Stimulated activated CD4-positive, alpha-beta T cell treated with anti-CD3 and anti-CD28 coated beads, Interleukin-1b, Interleukin-23, amount 100 ng/mL, for 4 hours (primary cell): ENCODE results near the gene SLC6A8.

ENCODE experiments used
- DNase-seq, 2 donors: peaks; one replicate each; pipeline ENCODE4 v3.0.0-alpha.2; 2020; ENCODE audit warnings: low read depth in 2 of 2

The SLC6A8 gene

DNA sequence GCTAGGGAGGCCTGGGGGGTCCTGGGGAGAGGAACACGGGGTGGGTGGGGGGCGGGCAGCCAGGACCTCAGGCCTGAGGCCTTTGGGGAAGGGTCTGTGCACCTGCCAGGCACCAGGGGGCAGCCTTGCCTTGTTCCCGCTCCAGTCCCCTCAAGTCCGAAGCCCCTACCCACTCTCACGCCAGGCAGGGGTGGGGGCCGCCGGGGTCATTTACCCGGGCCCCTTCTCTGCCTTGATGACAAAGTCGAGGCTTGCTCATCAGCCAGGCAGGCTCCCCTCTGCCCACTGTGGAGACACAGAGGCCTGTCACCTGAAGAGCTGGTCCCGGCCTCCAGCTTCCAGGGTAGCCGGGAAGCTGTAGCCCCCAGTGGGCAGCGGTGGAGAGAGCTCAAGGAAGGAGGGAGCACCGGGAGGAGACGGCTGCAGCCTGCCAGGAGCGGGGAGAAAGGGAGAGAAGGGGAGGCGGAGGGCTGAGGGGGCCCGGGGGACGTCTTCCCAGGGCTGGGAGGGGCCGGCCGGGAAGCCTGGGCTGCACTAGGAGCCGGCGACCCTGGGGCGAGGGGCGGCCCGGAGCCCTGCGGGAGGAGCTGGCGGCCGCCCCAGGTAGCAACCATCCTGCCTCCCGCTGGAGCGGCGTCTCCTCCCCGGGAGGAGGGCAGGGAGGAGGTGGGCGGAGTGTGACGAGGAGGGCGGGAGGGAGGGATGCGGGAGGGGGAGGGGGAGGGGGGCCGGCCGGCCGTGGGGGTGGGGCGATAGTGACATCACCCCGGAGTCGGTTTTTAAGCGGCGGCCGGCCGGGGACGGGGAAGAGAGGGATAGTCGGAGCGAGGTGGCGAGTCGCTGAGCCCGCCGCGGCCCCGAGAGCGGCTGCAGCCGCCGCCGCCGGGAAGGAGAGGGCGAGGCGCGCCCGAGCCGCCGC is at the start of gene SLC6A8:
Gene SLC6A8 (plus strand): TSS at position 806 of the 919 bp plus-strand sequence. CDS start 649 bp downstream, outside the sequence.
- DNase-seq, result peak; percentile 26 to 34

DNA sequence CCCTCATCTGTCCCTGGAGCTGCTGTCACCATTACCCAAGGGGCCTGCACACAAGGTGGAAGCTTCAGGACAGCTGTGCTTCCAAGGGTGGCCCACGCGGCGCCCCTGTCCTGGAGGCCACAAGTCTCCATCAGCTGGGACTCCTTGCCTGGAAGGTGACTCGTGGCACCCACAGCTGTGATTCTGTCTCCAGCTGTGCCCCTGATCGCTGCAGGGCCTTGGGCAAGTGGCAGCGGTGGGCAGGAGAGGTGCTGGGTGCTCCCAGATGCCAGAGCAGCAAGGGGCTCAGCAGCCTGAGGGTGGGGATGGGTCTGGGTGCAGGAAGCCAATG is 49.7 kb upstream of the SLC6A8 start:
- no peak for DNase-seq

DNA sequence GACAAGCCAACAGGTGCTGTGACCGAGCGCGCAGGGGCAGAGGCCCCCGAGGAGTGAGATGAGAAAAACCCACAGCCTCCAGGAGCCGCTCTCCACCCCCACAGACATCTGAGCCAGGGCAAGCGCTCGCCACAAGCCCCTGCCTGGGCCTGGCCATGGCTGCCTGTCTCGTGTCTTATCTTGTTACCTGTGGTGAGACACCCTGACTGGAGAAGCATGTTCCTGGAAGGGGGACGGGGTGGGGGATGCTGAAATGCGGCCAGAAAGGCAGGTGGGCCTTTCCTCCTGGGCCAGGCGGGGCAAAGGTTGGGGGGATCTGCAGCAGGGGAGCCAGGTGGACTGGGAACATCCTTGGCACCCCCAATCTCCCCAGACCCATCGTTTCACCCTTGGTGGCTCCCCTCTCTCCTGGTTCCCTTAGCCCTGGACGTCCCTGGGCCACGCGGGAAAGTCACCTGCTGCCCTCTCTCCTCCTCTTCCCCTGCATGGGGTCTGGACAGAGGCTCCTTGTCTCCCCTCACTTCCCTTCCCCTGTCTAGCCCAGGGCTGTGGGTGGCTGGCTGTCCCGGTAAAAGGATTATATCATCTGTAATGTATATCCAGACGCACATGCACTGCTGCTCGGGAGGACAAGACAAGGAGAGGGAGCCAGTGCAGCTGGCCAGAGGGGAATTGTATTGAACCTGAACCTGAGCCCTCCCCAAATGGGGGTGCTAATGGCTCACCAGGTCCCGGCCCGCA is 49.1 kb upstream of the SLC6A8 start:
- DNase-seq, result no peak

DNA sequence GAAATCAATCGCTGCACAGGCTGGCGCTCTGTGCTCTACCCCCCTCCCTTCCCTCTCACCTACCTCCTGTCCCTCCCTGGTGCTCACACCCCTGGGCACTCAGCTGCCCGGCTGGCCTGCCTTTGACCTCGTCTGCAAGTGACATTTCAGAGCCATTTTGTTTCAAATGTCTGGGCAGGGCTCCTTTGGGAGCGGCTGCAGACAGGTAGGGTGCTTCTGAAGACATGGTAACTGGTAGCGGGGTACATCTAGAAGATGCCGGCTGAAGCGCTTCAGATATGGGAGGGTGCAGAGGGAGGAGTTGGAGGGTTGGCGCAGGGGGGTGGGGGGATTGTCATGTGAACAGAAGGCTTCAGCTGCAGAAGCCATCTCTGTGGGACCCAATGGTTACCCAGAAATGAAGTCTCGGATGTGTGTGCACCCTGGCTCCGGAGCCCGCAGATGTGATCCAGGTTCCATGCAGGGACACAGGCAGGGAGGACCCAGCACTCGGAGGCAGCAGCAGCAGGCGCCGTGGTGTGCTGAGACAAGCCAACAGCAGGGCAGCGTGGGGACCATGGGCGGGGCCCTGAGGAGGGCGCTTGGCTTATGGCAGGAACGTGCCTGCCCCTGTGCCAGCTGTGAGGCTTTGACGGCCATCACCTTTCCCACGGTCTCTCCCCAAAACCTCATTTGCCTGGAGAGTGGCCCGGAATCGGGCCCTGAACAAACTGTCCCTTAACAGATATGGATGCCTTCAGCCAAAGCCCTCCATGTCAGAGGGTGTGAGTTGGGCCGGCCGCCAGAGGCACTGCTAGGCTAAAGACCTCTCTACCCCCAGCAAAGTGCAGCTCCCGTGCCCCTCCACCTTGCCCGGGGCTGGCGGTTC is 48.3 kb upstream of the SLC6A8 start:
- no peak for DNase-seq

DNA sequence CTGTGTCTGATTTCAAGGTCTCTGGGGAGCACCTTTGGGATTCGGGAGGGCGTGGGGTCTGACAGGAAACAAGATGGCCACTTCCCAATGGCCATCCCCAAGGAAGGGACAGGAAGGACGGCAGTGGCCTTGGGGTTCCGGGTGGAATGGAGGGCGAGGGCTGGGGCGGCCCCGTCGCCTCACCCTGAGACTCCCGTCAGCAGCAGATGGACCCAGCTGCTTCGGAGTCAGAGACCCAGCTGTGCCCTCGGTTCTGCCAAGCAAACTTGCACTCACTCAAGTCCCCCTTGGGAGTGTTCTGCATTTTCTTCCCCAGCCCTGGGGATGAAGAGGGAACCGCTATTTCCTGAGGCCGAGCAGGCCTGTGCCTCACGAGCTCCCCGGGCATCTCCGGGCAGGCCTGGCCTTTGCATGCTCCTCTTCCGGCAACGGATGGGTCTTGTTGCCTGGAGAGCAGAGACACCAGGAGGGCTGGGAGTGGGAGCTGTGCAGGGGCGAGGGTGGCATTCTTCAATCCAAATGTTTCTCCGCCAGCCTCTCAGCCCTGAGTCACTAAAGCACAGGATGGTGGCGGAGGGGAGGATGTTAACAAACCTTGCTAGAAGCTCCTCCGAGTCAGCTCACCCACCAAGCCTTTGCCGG is 47.6 kb upstream of the SLC6A8 start:
- no peak for DNase-seq

DNA sequence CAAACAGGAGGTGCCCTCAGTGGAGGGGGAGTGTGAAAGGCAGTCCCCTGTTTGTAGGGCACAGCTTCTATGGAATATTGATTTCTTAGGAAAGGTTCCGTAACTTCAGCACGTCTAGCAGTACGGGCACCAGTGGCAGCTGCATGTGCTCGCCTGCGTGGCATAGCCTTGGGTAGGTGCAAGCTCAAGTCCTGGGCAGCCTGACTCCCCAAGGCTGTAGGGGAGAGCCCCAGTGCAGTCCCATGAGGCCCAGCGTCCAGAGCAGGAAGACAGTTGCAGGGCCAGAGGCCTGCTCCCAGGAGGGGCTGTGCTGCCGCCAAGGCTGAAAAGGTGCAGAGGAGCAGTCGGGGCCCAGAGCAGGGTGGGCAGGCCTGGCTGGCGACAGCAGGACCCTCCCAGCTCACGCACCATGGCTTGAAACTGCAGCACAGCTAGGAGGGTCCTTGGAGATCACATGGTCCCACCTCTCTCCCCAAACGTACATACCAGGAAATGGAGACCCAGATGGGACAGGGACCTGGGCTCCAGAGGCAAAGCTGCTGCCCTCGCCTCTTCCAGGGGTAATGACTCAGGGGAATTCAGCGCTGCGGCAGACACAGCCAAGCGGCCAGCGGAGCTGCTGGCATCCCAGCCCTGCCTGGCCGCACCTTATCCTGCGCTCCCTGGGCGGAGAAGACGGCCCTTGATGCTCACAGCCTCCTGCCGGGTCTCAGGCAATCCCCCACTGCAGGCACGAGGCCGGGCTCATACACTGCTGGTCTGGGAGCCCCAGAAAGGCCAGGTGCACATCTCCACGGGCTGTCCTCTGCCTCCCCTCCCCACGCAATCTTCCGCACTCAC is 46.8 kb upstream of the SLC6A8 start:
- no peak for DNase-seq

DNA sequence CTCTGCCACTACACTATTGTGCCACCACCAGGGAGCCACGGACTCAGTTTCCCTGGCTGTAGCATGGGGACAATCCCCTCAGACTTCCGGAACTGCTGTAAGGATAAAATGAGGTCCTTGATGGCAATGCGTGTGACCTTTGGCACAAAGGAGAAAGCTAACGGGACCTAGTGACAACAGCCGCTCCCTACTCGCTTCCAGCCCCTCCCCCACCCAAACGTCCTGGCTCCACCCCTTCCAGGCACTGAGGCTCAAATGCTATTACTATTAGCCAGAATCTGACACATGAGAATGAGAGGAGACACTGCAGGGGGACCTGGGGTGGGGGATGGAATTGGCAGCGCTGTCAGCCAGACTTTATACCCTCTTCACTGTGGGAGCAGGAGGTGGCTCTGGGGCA is 46.1 kb upstream of the SLC6A8 start:
- DNase-seq, result no peak

DNA sequence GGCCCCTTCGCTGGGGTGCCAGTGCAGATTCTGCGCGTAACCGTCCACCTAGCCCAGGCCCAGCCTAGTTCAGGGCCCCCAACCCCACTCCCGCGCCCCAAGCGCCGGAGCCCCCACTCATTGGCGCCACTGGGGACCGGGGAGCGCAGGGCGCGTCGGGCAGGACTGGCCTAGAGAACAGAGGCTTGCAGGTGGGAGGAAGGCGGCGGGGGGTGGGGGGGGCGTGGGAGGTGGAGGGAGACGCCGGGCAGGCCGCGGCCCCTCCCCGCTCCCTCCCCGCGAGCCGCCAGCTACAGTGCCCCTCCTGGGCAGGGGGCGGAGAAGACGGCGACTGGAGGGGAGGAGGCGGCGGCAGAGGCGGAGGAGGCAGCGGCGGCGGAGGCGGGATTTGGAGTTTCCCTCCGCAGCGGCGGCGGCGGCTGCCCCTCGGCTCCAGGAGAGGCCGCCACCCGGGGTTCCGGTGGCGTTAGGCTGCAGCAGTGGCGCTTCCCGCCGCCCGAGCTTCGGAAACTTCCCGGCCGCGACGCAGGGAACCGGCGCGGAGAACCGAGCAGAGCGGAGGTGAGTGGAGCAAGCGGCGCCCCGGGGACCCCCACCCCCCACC is 45.6 kb upstream of the SLC6A8 start:
- DNase-seq, result no peak

DNA sequence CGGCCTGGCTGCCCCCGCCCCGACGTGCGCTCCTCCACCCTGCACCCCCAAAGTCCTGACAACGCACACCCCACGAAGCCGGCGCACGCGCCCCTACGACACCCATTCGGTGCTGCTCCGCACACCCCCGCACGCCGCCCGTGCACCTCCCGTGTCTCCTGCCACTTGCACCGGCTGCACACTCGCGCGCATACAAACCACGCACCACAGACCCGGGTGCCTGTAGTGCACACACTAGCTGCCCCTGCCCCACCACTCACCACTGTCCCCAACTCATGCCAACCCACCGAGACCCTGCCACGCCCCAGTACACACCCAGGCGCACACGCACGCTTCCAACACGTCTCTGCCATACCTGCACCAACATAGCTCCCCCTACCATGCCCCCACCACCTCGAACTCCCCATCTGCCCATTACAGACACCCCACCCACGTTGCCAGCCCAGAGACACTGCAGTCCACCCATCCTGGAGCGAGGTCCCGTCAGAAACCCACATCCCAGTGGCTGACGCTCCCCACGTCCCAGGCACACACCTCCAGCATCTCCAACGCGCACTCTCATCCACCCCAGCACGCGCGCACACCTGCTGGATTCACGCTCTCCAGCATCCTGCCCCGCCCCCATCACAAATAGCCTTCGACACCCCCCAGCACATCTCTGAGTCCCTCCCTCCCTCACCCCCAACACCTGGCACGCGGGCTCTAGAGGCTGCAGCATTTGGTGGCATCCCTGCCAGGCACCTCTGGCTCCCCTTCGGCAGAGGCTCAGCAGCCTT is 44.9 kb upstream of the SLC6A8 start:
- DNase-seq, result no peak

DNA sequence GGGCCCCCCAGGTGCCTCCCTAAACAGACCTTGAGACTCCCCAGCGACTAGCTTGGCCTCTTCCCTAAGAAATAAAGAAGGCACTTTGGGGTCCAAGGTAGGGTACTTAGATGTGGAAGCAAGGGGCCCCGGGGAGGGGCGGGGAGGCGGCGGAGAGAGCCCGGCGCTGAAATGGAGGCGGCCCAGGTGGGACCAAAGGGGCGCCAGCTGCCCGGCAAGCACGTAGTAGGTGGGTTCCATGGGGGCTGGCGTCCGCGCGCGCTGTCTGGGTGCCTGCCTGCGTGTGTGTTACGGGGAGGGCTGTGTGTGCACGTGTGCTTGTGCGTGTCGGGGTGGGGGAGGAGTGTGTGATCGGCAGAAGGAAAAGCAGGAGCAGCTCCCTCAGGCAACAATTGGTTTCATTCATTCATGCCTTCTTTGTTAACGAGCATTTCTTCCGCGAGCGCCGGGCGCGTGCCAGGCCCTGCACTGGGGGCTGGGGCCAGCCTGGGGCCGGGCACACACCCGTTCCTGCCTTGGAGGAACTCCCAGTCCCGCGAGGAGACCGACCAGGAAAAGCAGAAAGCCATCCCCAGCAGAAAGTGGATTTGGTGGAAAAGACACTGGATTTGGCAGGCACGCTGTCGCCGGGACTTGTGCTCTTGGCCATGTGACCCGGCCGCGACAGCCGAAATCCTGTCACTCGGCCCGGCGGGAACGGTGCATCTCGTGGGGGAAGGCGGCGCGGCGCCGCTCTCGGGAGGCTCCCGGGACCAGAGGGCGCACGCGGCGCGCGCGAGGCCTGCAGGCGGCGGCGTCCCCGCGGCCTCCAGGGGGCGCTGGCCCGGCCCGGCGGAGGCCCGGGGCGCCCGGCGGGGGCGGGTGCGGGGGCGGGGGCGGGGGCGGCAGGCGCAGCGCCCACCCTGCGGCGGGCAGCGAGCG is 44.0 kb upstream of the SLC6A8 start:
- no peak for DNase-seq

DNA sequence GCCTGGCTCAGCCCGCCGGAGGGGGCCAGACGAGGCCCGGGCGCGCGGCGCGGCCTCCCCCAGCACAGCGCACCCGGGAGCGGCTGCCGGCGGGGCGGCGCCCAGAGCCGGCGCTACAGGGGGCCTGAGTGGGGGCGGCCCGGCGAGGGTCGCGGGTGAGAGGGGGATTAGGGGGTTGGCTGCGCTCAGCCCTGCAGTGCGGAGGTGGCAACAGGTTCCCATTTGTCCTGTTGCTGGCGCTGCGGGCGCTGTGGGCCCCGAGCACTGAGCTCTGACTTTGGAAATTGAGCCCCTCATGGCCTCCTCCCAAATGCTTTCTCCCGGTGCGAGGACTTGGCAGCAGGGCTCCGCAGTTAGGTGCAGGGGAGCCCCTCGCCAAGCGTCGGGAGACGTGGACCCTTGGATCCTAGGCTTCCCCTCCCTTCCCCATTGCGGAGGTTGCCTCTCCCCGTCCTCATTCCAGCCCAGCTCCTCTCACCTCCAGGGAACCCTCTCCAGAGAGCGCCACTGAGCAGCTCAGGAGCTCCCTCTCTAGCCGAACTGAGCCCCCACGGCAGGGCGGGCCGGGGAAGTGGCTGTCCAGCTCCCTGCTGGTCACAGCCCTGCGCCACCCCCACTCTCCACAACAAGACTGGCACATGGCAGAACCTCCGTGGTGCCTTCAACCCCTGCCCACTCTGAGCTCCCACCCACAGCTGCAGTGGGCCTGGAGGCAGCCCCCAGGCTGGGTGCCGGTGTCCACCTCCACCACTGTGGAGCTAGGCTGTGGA is 43.2 kb upstream of the SLC6A8 start:
- no peak for DNase-seq

DNA sequence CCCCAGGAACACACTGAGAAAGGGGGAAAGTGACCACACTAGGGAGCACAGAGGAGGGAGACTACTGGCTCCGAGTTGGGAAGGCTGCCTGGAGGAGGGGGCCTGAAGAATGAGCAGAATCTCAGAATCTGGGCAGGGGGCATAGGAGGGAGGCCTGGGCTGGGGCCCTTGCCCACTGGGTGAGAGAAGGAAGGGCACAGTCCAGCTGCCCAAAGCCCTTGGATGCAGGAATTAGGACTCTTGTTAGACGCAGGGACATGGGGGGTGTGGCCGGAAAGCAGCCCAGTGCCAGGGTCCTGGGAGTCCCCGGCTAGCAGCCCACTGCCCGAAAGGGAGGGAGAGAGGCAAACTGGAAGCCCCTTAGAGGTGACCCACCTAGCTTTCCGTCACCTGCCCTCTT is 42.6 kb upstream of the SLC6A8 start:
- no peak for DNase-seq

DNA sequence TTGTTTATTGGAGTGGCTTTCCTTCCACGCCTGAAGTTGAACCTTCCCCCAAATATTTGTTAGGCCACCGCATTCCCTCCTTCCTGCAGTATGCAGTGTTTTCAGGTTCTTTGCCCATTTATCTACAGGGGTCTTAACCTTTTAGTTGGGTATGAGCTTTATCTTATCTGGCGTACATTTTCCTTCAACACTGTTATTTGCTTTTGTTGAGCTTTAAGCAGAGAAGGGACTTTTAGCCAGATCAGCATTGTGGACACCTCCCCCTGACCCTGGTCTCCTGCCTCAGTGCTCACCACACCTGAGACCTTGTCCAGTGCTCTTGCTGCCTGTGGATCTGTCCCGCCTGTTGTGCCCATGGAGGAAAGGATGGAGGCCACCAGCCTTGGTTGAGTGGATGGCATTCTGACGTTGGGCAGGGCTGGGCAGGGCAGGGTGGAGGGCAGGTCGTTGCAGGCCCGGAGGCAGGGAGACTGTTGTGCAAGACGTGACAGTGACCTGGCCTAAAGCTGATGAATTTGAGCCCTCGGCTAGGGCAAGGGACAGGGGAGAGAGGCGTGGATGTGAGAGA is 41.7 kb upstream of the SLC6A8 start:
- no peak for DNase-seq

DNA sequence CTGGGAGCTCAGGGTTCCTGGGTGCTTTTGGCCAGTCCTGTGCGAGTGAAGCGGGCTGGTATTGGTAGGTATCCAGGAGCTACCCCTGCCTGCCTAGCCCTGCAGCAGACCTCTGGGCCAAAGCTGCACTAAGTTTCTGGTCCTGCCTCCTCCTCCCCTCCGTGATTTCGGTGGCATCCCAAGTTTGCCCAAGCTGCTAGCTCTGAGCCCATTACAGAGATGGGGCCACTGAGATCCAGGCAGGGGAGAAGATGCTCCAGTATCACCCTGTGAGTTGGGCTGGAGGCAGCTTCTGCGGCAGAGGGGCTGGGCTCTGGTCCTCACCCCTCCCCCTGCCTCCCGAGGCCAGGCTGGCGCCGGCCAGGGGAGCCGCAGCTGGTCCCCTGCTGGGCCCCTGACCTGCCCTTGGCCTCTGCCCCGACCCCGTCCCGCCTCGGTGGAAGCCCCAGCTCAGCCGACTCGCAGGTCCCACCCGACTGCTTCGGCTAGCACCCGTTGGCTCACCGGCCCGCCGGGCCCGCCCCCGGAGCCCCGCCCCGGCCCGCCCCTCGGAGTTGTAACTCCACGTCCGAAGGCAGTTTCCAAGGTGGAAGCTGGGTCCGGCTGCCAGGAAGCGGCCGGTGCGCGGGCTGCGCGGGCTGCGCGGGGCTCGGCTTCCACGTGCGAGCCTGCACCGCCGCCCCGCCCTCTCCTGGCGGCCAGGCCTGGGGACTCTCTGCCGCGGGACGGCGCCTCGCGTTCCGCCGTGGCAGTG is 40.9 kb upstream of the SLC6A8 start, which contains the start of gene DUSP9:
Gene DUSP9 (plus strand): TSS at position 584 of the 754 bp plus-strand sequence. CDS start 751 bp downstream, outside the sequence.
- DNase-seq, result no peak

DNA sequence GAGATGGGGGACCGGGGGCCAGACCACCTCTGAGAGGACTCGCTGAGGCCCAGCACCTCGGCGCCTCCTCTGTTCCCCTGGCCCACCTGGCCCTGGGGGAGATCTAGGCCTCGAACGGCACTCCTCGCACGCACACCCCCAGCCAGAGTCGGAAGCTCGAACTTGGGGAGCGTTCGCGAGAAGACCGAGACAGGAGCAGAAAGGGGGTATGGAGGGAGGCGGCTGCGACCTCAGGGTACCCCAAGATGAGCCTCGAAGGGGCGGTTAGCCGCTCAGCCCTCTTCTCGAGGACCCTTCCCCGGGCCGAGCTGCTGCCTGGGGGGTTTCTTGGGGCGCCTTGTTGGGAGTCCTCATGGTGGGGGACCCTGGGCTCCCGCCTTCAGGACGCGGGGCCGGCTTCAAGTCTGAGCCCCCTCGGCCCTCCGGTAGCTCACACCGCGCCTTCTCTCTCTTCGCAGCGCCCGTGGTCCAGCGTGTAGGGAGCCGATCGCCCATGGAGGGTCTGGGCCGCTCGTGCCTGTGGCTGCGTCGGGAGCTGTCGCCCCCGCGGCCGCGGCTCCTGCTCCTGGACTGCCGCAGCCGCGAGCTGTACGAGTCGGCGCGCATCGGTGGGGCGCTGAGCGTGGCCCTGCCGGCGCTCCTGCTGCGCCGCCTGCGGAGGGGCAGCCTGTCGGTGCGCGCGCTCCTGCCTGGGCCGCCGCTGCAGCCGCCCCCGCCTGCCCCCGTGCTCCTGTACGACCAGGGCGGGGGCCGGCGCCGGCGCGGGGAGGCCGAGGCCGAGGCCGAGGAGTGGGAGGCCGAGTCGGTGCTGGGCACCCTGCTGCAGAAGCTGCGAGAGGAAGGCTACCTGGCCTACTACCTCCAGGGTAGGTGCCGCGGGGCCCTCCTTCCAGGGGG is 40.0 kb upstream of the SLC6A8 start:
- DNase-seq, result no peak
